Bronchial epithelial cell (primary cell): ENCODE data around the gene GATAD2A. TPM values are rescaled to one million over a fixed set of nuclear protein-coding genes. Genes with fewer than 3 reads are reported as not detected.
"Not testable (repeated sequence)": the region's sequence is repeated elsewhere in the genome, so short reads cannot be mapped to it uniquely, and the experiment has no call there.

Experiments used
- DNase-seq: peaks from one replicate; pipeline ENCODE4 v3.0.0-alpha.2; 2010; ENCODE audit warnings: low read depth
- FAIRE-seq: peaks from 2 replicates; lab custom pipeline; 2011; peaks lifted over from hg19 to GRCh38; lab: Jason Lieb, UNC
- H3K27me3 ChIP-seq: 2 replicates; pipeline ENCODE4 v1.5.1; 2011; ENCODE audit warnings: low read length; ENCODE audit not compliant: control insufficient read depth, insufficient read depth
- H3K36me3 ChIP-seq: 2 replicates; pipeline ENCODE4 v1.5.1; 2011; ENCODE audit warnings: low read length; ENCODE audit not compliant: control insufficient read depth, insufficient read depth
- H3K4me3 ChIP-seq: 2 replicates; pipeline ENCODE4 v1.5.1; 2011; ENCODE audit warnings: mild to moderate bottlenecking, low read depth, low read length, control low read depth
- CTCF ChIP-seq: IDR thresholded peaks from 2 replicates; pipeline ENCODE4 v1.5.1; 2011; ENCODE audit warnings: mild to moderate bottlenecking, moderate library complexity, low read length, control low read depth, inconsistent platforms; ENCODE audit not compliant: insufficient read depth, severe bottlenecking
- total RNA-seq: library from RNA; depleted of rRNA; stranded (reverse); fragments of >200 nt; gene quantifications from 2 replicates; pipeline ENCODE4 v1.2.1, GENCODE V29; 2014

GATAD2A gene
- total RNA-seq, 1 donor from 2014 or later: 48.4 TPM

DNA sequence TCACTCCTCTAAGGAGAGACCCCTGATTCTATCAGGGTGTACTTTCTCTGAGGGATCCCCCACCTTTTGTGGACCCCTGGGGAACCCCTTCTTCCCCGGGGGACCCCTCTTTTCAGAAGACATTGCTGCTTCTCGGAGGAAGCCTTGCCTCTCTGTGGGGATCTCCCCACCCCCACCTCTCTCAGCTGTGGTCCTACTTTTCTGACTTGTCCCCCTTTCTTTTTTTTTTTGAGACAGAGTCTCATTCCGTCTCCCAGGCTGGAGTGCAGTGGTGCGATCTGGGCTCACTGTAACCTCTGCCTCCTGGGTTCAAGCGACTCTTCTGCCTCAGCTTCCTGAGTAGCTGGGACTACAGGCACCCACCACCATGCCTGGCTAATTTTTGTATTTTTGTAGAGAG, 18.4 kb upstream of the GATAD2A start:
- DNase-seq: no peak
- no peaks in the 10 kb centered on the region for H3K36me3 ChIP-seq
- no peaks in the 10 kb centered on the region for H3K27me3 ChIP-seq
- TF ChIP-seq CTCF: no peak
- FAIRE-seq: no peak
- peak overlapping the region; percentile 76 for H3K4me3 ChIP-seq

- no peak for FAIRE-seq
Observed at GRCh38 chr19:19388568-19389555, 16.6 kb upstream of the GATAD2A start.

GRCh38 chr19:19389683-19390082, 15.8 kb upstream of the GATAD2A start:
- FAIRE-seq, H3K27me3 ChIP-seq, H3K36me3 ChIP-seq, H3K4me3 ChIP-seq, DNase-seq: not testable (repeated sequence)

More at GRCh38 chr19:19388568-19389555, 16.6 kb upstream of the GATAD2A start:
- DNase-seq: peak; percentile 47
- Histone ChIP-seq H3K36me3 (no peaks in the 10 kb centered on the region), H3K4me3 (no peak overlapping the region), H3K27me3 (no peaks in the 10 kb centered on the region)
- no peak for TF ChIP-seq CTCF

DNA sequence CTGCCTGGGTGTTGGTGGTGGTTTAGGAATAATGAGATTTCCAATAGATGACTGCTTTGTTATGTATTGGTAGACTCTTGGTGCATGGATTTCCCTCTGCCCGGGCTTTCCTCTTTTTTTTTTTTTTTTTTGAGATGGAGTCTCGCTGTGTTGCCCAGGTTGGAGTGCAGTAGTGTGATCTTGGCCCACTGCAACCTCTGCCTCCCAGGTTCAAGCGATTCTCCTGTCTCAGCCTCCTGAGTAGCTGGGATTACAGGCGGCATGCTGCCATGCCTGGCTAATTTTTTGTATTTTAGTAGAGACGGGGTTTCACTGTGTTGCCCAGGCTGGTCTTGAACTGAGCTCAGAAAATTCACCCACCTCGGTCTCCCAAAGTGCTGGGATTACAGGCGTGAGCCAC, 11.1 kb upstream of the GATAD2A start:
- not testable (repeated sequence) for H3K4me3 ChIP-seq, DNase-seq, H3K27me3 ChIP-seq, FAIRE-seq, H3K36me3 ChIP-seq

DNA sequence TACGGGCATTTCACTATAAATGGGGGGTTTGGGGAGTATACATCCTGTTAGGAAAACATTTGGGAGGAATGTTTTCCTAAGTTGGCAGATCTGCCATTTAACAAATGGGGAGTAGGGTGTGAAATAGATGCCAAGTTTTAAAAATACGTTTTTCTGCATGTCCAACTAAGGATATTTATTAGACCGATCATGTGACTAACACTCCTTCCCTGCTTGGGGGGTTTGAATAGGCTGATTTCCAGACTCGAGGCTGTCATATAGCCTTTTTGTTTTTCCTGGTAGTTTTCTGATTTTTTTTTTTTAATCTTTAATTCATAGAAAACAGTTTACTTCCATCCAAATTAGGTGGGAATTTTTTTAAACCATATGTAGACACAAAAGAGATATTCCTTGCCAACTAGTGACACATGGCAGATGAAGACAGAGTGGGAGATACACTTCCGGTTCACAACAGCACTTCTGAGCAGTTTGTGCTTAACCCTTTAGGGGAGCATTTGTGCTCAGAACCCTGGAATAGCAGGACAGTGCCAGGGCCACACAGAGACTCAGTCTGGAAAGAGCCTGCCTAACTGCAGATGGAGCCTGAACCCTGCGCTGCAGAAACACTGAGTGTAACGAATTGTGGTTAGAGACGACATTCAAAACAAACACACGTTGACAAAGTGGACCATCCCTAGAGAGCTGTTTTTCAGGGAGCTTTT, 5.6 kb upstream of the GATAD2A start:
- TF ChIP-seq CTCF: no peak
- FAIRE-seq (no peak), DNase-seq (no peak)
- no peaks in the 10 kb centered on the region for H3K27me3 ChIP-seq
- no peaks in the 10 kb centered on the region for H3K36me3 ChIP-seq
- no peak overlapping the region for H3K4me3 ChIP-seq

DNA sequence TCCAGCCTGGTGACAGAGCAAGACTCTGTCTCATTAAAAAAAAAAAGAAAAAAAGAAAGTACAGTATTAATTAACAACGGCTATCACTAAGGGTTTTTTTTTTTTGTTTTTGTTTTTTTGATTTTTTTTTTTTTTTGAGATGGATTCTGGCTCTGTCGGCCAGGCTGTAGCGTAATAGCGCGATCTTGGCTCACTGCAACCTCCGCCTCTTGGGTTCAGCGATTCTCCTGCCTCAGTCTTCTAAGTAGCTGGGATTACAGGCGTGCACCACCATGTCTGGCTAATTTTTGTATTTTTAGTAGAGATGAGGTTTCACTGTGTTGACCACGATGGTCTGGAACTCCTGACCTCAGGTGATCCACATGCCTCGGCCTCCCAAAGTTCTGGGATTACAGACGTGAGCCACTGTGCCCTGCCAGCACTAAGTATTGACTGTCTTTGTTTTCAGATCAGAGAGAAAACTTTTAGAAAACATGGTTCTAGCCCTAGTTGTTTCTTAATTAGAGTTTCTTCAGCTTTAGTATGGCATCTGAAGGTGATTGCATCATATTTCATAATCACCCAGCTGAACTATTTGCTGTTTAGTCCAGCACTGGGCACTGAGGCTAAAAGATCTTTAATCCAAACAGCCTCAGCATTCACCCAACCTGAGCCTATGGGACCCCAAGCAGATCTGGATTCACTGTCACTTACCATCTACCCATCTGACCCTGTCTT, 2.7 kb upstream of the GATAD2A start:
- H3K36me3 ChIP-seq: no peaks in the 10 kb centered on the region
- no peak for TF ChIP-seq CTCF
- DNase-seq (peak; percentile 56), FAIRE-seq (no peak)
- no peak overlapping the region for H3K4me3 ChIP-seq
- H3K27me3 ChIP-seq: no peaks in the 10 kb centered on the region
